Measurements from ENCODE around the gene PKDREJ. TPM values are rescaled to one million over a fixed set of nuclear protein-coding genes. Genes with fewer than 3 reads are reported as not detected.

Gene PKDREJ
- total and polyA plus RNA-seq, 2 experiments from 2014 or later = not detected

DNA sequence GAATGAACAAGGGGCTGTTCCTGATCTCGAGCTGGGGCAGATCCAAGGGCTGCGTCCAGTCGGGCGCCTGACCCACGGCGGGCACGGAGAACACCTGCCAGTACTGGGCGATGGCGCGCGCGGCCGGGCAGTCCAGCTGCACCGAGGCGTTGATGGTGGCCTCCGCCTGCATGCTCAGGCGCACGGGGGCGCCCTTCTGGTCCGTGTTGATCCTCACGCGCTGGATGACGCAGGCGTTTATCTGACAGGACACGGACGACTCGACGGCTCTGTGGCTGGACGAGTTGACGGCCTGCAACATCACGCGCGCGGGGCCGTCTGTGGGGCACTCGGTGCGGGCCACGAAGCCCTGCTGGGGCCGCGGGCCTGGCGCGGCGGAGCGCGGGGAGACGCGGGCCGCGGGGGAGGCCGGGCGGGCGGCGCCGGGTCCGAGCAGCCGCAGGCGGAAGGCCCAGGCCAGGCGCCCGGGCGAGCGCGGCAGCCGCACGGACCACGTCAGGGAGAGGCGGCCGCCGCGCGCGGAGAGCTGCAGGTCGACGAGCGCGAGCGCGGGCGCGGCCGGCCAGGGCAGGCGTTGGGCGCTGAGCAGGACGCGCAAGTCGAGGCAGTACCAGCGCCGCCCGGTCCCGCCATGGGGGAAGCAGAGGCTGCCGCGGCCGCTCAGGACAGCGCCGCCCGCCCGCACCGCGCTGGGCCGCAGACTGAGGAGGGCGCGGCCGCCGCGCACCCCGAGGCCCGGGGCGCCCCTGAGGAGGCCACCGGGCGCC is 511 bp downstream of the PKDREJ start (continued):
- TF ChIP-seq REST (IDR thresholded peaks at IDR 0.05; ENCODE audit: unreplicated experiment) = no peak

GRCh38 chr22:46260038-46260437 is 3.1 kb downstream of the PKDREJ start:
- Histone ChIP-seq H3K27me3 (ENCODE audit: insufficient read depth) (peaks cover 52% of the 10 kb centered on the region), H3K4me3 (no peak overlapping the region), H3K4me1 (ENCODE audit: insufficient read depth) (no peaks in the 10 kb centered on the region), H3F3A (replicated peaks; ENCODE audit: low read depth) (0 out of 2 replicates have a peak, but pooled peaks cover 3% of the 10 kb centered on the region), H2AFZ (no peak overlapping the region), H3K36me3 (ENCODE audit: insufficient read depth) (no peaks in the 10 kb centered on the region), H4K20me1 (replicated peaks; ENCODE audit: insufficient read depth) (no peaks in the 10 kb centered on the region), H3K9me2 (ENCODE audit: insufficient read depth) (no peaks in the 10 kb centered on the region; the same call in 1 of the 2 replicates), H3K79me2 (replicated peaks; ENCODE audit: insufficient read depth) (no peaks in the 10 kb centered on the region), H3K4me2 (no peak overlapping the region), H3K27ac (ENCODE audit: low read depth) (no peak overlapping the region)
- H3K36me3 Mint-ChIP-seq (ENCODE audit: low read depth) = peaks cover 20% of the 10 kb centered on the region
- peaks cover 38% of the 10 kb centered on the region for H3K27me3 Mint-ChIP-seq (ENCODE audit: insufficient read depth, low read depth, poor library complexity)
- ATAC-seq (no peak), DNase-seq (ENCODE audit: low spot score) (no peak)
- H3K27ac Mint-ChIP-seq = no peak overlapping the region
- H3K4me3 Mint-ChIP-seq = no peak overlapping the region; the same call in 2 of the 3 replicates
- H3K4me1 Mint-ChIP-seq = no peaks in the 10 kb centered on the region
- H3K9me3 Mint-ChIP-seq = peaks cover 44% of the 10 kb centered on the region
- TF ChIP-seq EZH2 (IDR thresholded peaks at IDR 0.05; ENCODE audit: low read depth, unreplicated experiment) = no peak
- TF ChIP-seq CTCF (conservative IDR thresholded peaks at IDR 0.05; ENCODE audit: low read depth in 2 of 2) = no peak
- TF ChIP-seq POLR2AphosphoS5 (IDR thresholded peaks at IDR 0.05; ENCODE audit: low read depth) = no peak
- TF ChIP-seq NANOG (IDR thresholded peaks at IDR 0.05; ENCODE audit: borderline replicate concordance) = no peak
- no peak for TF ChIP-seq STAT1 (IDR thresholded peaks at IDR 0.05; ENCODE audit: unreplicated experiment)
- no peak for TF ChIP-seq ZNF331 (CRISPR knock-in tag; IDR thresholded peaks at IDR 0.05; ENCODE audit: low read depth)
- no peak for TF ChIP-seq ETS1 (IDR thresholded peaks at IDR 0.05)
- no peak for TF ChIP-seq ZNF114 (CRISPR knock-in tag; IDR thresholded peaks at IDR 0.05)
- TF ChIP-seq EZH2phosphoT487 (IDR thresholded peaks at IDR 0.05; ENCODE audit: unreplicated experiment) = no peak
- TF ChIP-seq JUNB (IDR thresholded peaks at IDR 0.05; ENCODE audit: unreplicated experiment) = no peak
- TF ChIP-seq REST (IDR thresholded peaks at IDR 0.05; ENCODE audit: unreplicated experiment) = no peak

Measured in GM23338 (cell line).